ENCODE data around the gene MGAT5.

- TF ChIP-seq CTCF (IDR thresholded peaks at IDR 0.05; ENCODE audit: low read depth, low read length) (no peak), EZH2phosphoT487 (IDR thresholded peaks at IDR 0.05; ENCODE audit: low read depth) (no peak)
Measured at GRCh38 chr2:134334542-134335353, 80.9 kb downstream of the MGAT5 start.

Measured in OCI-LY3 (cell line).